HG02943 (cell line): ENCODE data around the gene VSTM2L.

Experiments used
- ATAC-seq: cut with Tn5 transposase; IDR thresholded peaks from one replicate; pipeline ENCODE4 v1.9.1; 2021; ENCODE audit warnings: mild to moderate bottlenecking, low read depth, moderate library complexity; ENCODE audit not compliant: unreplicated experiment

The VSTM2L gene

GRCh38 chr20:37877832-37878772, 24.8 kb upstream of the VSTM2L start:
- no peak for ATAC-seq

- no peak for ATAC-seq
Observed at GRCh38 chr20:37878835-37879599, 23.9 kb upstream of the VSTM2L start.

GRCh38 chr20:37879843-37880242, 23.1 kb upstream of the VSTM2L start:
- no peak for ATAC-seq

- no peak for ATAC-seq
Observed at GRCh38 chr20:37880726-37881591, 22.0 kb upstream of the VSTM2L start.

- no peak for ATAC-seq
Observed at GRCh38 chr20:37881601-37882343, 21.2 kb upstream of the VSTM2L start.

- ATAC-seq = no peak
Observed at GRCh38 chr20:37882961-37883712, 19.8 kb upstream of the VSTM2L start.

- no peak for ATAC-seq
Observed at GRCh38 chr20:37885042-37885441, 17.9 kb upstream of the VSTM2L start.

GRCh38 chr20:37885593-37886503, 17.1 kb upstream of the VSTM2L start:
- no peak for ATAC-seq

GRCh38 chr20:37886851-37887297, 16.1 kb upstream of the VSTM2L start:
- ATAC-seq = no peak

GRCh38 chr20:37888641-37889040, 14.3 kb upstream of the VSTM2L start:
- no peak for ATAC-seq

GRCh38 chr20:37890108-37890507, 12.8 kb upstream of the VSTM2L start:
- no peak for ATAC-seq

GRCh38 chr20:37890643-37891042, 12.3 kb upstream of the VSTM2L start:
- ATAC-seq = no peak

- ATAC-seq = no peak
Observed at GRCh38 chr20:37892001-37892400, 10.9 kb upstream of the VSTM2L start.

- ATAC-seq = no peak
Observed at GRCh38 chr20:37893566-37894241, 9.2 kb upstream of the VSTM2L start.

GRCh38 chr20:37894454-37894853, 8.5 kb upstream of the VSTM2L start:
- no peak for ATAC-seq

- no peak for ATAC-seq
Observed at GRCh38 chr20:37895166-37895565, 7.8 kb upstream of the VSTM2L start.

- ATAC-seq = no peak
Observed at GRCh38 chr20:37896932-37897548, 5.9 kb upstream of the VSTM2L start.
